Neural cell (in vitro differentiated cells): ENCODE results near the gene PDZD4.

ENCODE experiments used
- CTCF ChIP-seq: fragments of 450-650 bp; IDR thresholded peaks from 2 replicates; pipeline ENCODE4 v1.5.1; 2014; ENCODE audit warnings: antibody characterized with exemption, mild to moderate bottlenecking, moderate library complexity; ENCODE audit not compliant: poor library complexity, severe bottlenecking
- EZH2 ChIP-seq: fragments of 200-600, 300-800 bp; shearing (Covaris generic), sonication (generic); IDR thresholded peaks from 2 replicates; pipeline ENCODE4 v1.6.1; 2014; ENCODE audit warnings: antibody characterized with exemption, low read length, borderline replicate concordance, mild to moderate bottlenecking; ENCODE audit not compliant: insufficient read depth, poor library complexity, severe bottlenecking

GRCh38 chrX:153836921-153837320 is 6.6 kb upstream of the PDZD4 start:
- TF ChIP-seq EZH2 (no peak), CTCF (no peak)
